Lower leg skin (tissue), 4 donors: ENCODE results near the gene SELPLG. TPM values are rescaled to one million over a fixed set of nuclear protein-coding genes. Genes with fewer than 3 reads are reported as not detected.

Experiments
- DNase-seq, 2 donors: peaks; one replicate each; pipeline ENCODE4 v3.0.0-alpha.2; 2019; ENCODE audit warnings: low spot score in 2 of 2
- H3K4me3 ChIP-seq: fragments of 200-600 bp; sonication (generic); 2 replicates; pipeline ENCODE4 v1.5.1; 2017; ENCODE audit warnings: mild to moderate bottlenecking, low read depth; ENCODE audit not compliant: poor library complexity, severe bottlenecking
- CTCF ChIP-seq, 3 donors: fragments of 450-650 bp; IDR thresholded peaks; one replicate each; pipeline ENCODE4 v1.5.1; 2016; ENCODE audit warnings: antibody characterized with exemption in 3 of 3, mild to moderate bottlenecking in 3 of 3, moderate library complexity in 2 of 3
- POLR2A ChIP-seq, 2 donors: fragments of 450-650 bp; IDR thresholded peaks; one replicate each; pipeline ENCODE4 v1.6.1; 2016 to 2017; ENCODE audit warnings: antibody characterized with exemption in 2 of 2, mild to moderate bottlenecking in 1 of 2, moderate library complexity in 1 of 2
- WGBS, 2 donors: methylation state at CpG; one replicate each; pipeline ENCODE4 v1.1.5; 2018; 5-methylcytosine and 5-hydroxymethylcytosine counted together
- intact Hi-C: fragments of 100-400 bp; cut with DNase I; formaldehyde crosslinking; loops from one replicate; pipeline ENCODE4 v1.15.0; 2023; ENCODE audit warnings: low total_unique reads
- total RNA-seq, 4 donors: library from RNA; depleted of rRNA; stranded (reverse); fragments of >200 nt; gene quantifications; one replicate each; pipeline ENCODE4 v1.1.0, GENCODE V29; 2016

The SELPLG gene
- total RNA-seq, 4 donors from 2014 or later, result 1.2 to 4.6 (median 3.0) TPM

GRCh38 chr12:108611884-108612415, 21.7 kb downstream of the SELPLG start:
- TF ChIP-seq CTCF (IDR thresholded peaks at IDR 0.05) (no peak), POLR2A (IDR thresholded peaks at IDR 0.05) (no peak)
- H3K4me3 ChIP-seq, result no peak overlapping the region
- no peak for DNase-seq
- WGBS, 2 donors, result 38 to 44% methylated on average over 5 of the region's 5 CpGs
- intact Hi-C loops, result loop anchor here (5.0 kb wide), 1 partner anchor 45 kb away; no protein-coding TSS in a partner anchor

- H3K4me3 ChIP-seq, result no peak overlapping the region
- intact Hi-C loops, result loop anchor here (5.0 kb wide), 1 partner anchor 44 kb away; no protein-coding TSS in a partner anchor
- no peak for DNase-seq
- TF ChIP-seq POLR2A (IDR thresholded peaks at IDR 0.05), result no peak
- 70 to 77% methylated on average over 15 of the region's 15 CpGs for WGBS, 2 donors
Measured at GRCh38 chr12:108610856-108611605, 22.7 kb downstream of the SELPLG start.

GRCh38 chr12:108610336-108610815, 23.3 kb downstream of the SELPLG start:
- no peak overlapping the region for H3K4me3 ChIP-seq
- no peak for TF ChIP-seq CTCF (IDR thresholded peaks at IDR 0.05)
- no peak for TF ChIP-seq POLR2A (IDR thresholded peaks at IDR 0.05)
- no peak for DNase-seq
- WGBS, 2 donors, result 83 to 87% methylated on average over 8 of the region's 8 CpGs
- intact Hi-C loops, result loop anchor here (5.0 kb wide), 1 partner anchor 43 kb away; no protein-coding TSS in a partner anchor

GRCh38 chr12:108609537-108610335, 24.0 kb downstream of the SELPLG start:
- peak; percentile 79 to 96 for DNase-seq
- H3K4me3 ChIP-seq, result no peak overlapping the region
- TF ChIP-seq POLR2A (IDR thresholded peaks at IDR 0.05), result no peak
- TF ChIP-seq CTCF (IDR thresholded peaks at IDR 0.05), result no peak
- intact Hi-C loops, result loop anchor here (5.0 kb wide), 1 partner anchor 42 kb away; no protein-coding TSS in a partner anchor
- WGBS, 2 donors, result 58 to 61% methylated on average over 18 to 21 of the region's 21 CpGs

GRCh38 chr12:108608616-108609015, 25.1 kb downstream of the SELPLG start:
- TF ChIP-seq CTCF (IDR thresholded peaks at IDR 0.05), result no peak
- no peak for TF ChIP-seq POLR2A (IDR thresholded peaks at IDR 0.05)
- WGBS, 2 donors, result 76 to 79% methylated on average over 5 of the region's 5 CpGs
- no peak for DNase-seq
- no peak overlapping the region for H3K4me3 ChIP-seq
- intact Hi-C loops, result no loop called here
